ENCODE data around the gene MEX3D.
"Not testable (repeated sequence)": the region's sequence is repeated elsewhere in the genome, so short reads cannot be mapped to it uniquely, and the experiment has no call there.

The MEX3D gene

GRCh38 chr19:1521636-1522035, 46.5 kb downstream of the MEX3D start:
- Histone ChIP-seq H3K4me3 (ENCODE audit: severe bottlenecking) (no peak overlapping the region), H3K27me3 (ENCODE audit: insufficient read depth, poor library complexity, severe bottlenecking) (peaks cover 31% of the 10 kb centered on the region), H3K9me3 (ENCODE audit: severe bottlenecking) (no peaks in the 10 kb centered on the region), H3K27ac (ENCODE audit: poor library complexity, severe bottlenecking) (no peak overlapping the region), H3K36me3 (ENCODE audit: low read depth) (no peaks in the 10 kb centered on the region), H3K4me1 (ENCODE audit: insufficient read depth, poor library complexity, severe bottlenecking) (no peaks in the 10 kb centered on the region)
- no peak for TF ChIP-seq CTCF (IDR thresholded peaks at IDR 0.05; ENCODE audit: poor library complexity, severe bottlenecking)
- ATAC-seq (ENCODE audit: low read depth) (no peak), DNase-seq (ENCODE audit: low spot score) (no peak)

GRCh38 chr19:1520203-1520780, 47.8 kb downstream of the MEX3D start:
- TF ChIP-seq CTCF (IDR thresholded peaks at IDR 0.05; ENCODE audit: poor library complexity, severe bottlenecking) = no peak
- Histone ChIP-seq H3K27me3 (ENCODE audit: insufficient read depth, poor library complexity, severe bottlenecking) (peaks cover 23% of the 10 kb centered on the region), H3K36me3 (ENCODE audit: low read depth) (no peaks in the 10 kb centered on the region), H3K4me3 (ENCODE audit: severe bottlenecking) (no peak overlapping the region), H3K4me1 (ENCODE audit: insufficient read depth, poor library complexity, severe bottlenecking) (no peaks in the 10 kb centered on the region), H3K9me3 (ENCODE audit: severe bottlenecking) (no peaks in the 10 kb centered on the region), H3K27ac (ENCODE audit: poor library complexity, severe bottlenecking) (no peak overlapping the region)
- DNase-seq (ENCODE audit: low spot score) = no peak
- no peak; the same call in 2 of the 3 replicates for ATAC-seq (ENCODE audit: low read depth)

- H3K4me1 ChIP-seq (ENCODE audit: insufficient read depth, poor library complexity, severe bottlenecking); DNase-seq (ENCODE audit: low spot score); ATAC-seq (ENCODE audit: low read depth); H3K27ac ChIP-seq (ENCODE audit: poor library complexity, severe bottlenecking); H3K4me3 ChIP-seq (ENCODE audit: severe bottlenecking); H3K36me3 ChIP-seq (ENCODE audit: low read depth); H3K9me3 ChIP-seq (ENCODE audit: severe bottlenecking): not testable (repeated sequence)
- H3K27me3 ChIP-seq (ENCODE audit: insufficient read depth, poor library complexity, severe bottlenecking) = peaks cover 19% of the 10 kb centered on the region
These were observed 48.3 kb downstream of the MEX3D start for GRCh38 chr19:1519802-1520201.

- H3K27me3 ChIP-seq (ENCODE audit: insufficient read depth, poor library complexity, severe bottlenecking) = peaks cover 10% of the 10 kb centered on the region
- H3K36me3 ChIP-seq (ENCODE audit: low read depth) = no peaks in the 10 kb centered on the region
- TF ChIP-seq CTCF (IDR thresholded peaks at IDR 0.05; ENCODE audit: poor library complexity, severe bottlenecking) = no peak
- DNase-seq (ENCODE audit: low spot score) (no peak), ATAC-seq (ENCODE audit: low read depth) (no peak)
- no peak overlapping the region for H3K4me3 ChIP-seq (ENCODE audit: severe bottlenecking)
- H3K4me1 ChIP-seq (ENCODE audit: insufficient read depth, poor library complexity, severe bottlenecking) = no peaks in the 10 kb centered on the region
- H3K9me3 ChIP-seq (ENCODE audit: severe bottlenecking) = no peaks in the 10 kb centered on the region
- H3K27ac ChIP-seq (ENCODE audit: poor library complexity, severe bottlenecking) = no peak overlapping the region
These were observed 49.7 kb downstream of the MEX3D start for GRCh38 chr19:1518471-1518870.

- ATAC-seq (ENCODE audit: low read depth) (no peak), DNase-seq (ENCODE audit: low spot score) (no peak)
- H3K4me3 ChIP-seq (ENCODE audit: severe bottlenecking) = no peak overlapping the region
- peaks cover 4% of the 10 kb centered on the region for H3K4me1 ChIP-seq (ENCODE audit: insufficient read depth, poor library complexity, severe bottlenecking)
- no peak for TF ChIP-seq CTCF (IDR thresholded peaks at IDR 0.05; ENCODE audit: poor library complexity, severe bottlenecking)
- no peaks in the 10 kb centered on the region for H3K36me3 ChIP-seq (ENCODE audit: low read depth)
- H3K9me3 ChIP-seq (ENCODE audit: severe bottlenecking) = peaks cover 2% of the 10 kb centered on the region
- H3K27me3 ChIP-seq (ENCODE audit: insufficient read depth, poor library complexity, severe bottlenecking) = no peaks in the 10 kb centered on the region
- H3K27ac ChIP-seq (ENCODE audit: poor library complexity, severe bottlenecking) = no peak overlapping the region
These were observed 51.8 kb downstream of the MEX3D start for GRCh38 chr19:1516395-1516753.
